Measurements from ENCODE around the gene MAOB. TPM values are rescaled to one million over a fixed set of nuclear protein-coding genes. Genes with fewer than 3 reads are reported as not detected.

The MAOB gene
- total and polyA plus RNA-seq, 2 donors (not counting 1 experiment from before 2014, with no cell fraction given), result not detected

DNA sequence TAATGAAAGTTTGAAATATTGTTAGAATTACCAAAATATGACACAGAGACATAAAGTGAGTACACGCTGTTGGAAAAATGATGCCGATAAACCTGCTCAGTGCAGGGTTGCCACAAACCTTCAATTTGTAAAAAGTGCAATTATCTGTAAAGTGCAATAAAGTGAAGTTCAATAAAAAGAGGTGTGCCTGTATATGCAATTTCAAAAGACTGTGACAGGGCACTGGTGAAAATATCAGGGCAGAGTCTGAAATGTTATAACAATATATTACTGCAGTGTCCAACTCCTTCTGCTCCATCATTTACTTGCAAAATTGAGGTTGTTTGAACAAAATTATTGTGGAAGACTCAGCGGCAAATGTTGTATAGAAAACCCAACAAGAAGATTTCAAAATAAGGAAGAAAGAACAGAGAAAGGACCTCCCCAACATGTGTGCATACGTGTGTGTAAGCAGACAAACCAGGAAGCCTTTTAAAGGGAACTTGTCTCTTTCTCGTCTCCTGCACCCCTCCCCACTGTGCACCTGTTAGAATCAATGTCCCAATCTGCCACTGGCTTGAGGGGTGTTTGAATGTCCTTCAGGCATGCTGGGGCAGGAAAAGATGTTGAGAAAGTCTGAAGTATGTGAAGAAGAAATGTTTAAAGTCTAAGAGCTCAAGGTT, 96.2 kb downstream of the MAOB start:
- H3K27ac Mint-ChIP-seq, result no peak overlapping the region
- no peaks in the 10 kb centered on the region for H3K4me1 Mint-ChIP-seq
- CTCF ChIA-PET, result no interaction called here
- H3K27ac ChIP-seq (ENCODE audit: low read length in 2 of 2), result no peak overlapping the region
- no peak overlapping the region for H3K4me3 Mint-ChIP-seq
- intact Hi-C loops (cut with micrococcal nuclease), result no loop called here
- H3K27me3 Mint-ChIP-seq, result peaks cover 3% of the 10 kb centered on the region
- H3K27me3 ChIP-seq (replicated peaks in 1 of 4; ENCODE audit: control extremely low read depth in 1 of 4, control insufficient read depth in 3 of 4, insufficient read depth in 4 of 4, low read length in 3 of 4), result peaks cover 0 to 1% (median 0%) of the 10 kb centered on the region in 4 experiments
- H3K9me3 Mint-ChIP-seq (ENCODE audit: insufficient read depth), result no peaks in the 10 kb centered on the region
- no peaks in the 10 kb centered on the region for H3K4me1 ChIP-seq (ENCODE audit: control insufficient read depth in 2 of 2, insufficient read depth in 2 of 2, low read length in 2 of 2)
- TF ChIP-seq EZH2 (IDR thresholded peaks at IDR 0.05; ENCODE audit: borderline replicate concordance, insufficient read depth, low read depth, low read length, poor library complexity, severe bottlenecking), result no peak
- TF ChIP-seq, protein P1, sequence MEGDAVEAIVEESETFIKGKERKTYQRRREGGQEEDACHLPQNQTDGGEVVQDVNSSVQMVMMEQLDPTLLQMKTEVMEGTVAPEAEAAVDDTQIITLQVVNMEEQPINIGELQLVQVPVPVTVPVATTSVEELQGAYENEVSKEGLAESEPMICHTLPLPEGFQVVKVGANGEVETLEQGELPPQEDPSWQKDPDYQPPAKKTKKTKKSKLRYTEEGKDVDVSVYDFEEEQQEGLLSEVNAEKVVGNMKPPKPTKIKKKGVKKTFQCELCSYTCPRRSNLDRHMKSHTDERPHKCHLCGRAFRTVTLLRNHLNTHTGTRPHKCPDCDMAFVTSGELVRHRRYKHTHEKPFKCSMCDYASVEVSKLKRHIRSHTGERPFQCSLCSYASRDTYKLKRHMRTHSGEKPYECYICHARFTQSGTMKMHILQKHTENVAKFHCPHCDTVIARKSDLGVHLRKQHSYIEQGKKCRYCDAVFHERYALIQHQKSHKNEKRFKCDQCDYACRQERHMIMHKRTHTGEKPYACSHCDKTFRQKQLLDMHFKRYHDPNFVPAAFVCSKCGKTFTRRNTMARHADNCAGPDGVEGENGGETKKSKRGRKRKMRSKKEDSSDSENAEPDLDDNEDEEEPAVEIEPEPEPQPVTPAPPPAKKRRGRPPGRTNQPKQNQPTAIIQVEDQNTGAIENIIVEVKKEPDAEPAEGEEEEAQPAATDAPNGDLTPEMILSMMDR (IDR thresholded peaks at IDR 0.05), result no peak
- no peaks in the 10 kb centered on the region for H3K9me3 ChIP-seq (ENCODE audit: control extremely low read depth in 1 of 3, control insufficient read depth in 2 of 3, insufficient read depth in 1 of 3, low read length in 2 of 3)
- no peaks in the 10 kb centered on the region for H3K36me3 ChIP-seq (replicated peaks in 1 of 2; ENCODE audit: control extremely low read depth in 1 of 2, control insufficient read depth in 1 of 2, extremely low read depth in 1 of 2, insufficient read depth in 2 of 2, low read length in 1 of 2)
- H3K9ac ChIP-seq (ENCODE audit: low read length), result no peak overlapping the region
- H2AFZ ChIP-seq (ENCODE audit: insufficient read depth, low read depth, low read length, poor library complexity, severe bottlenecking), result no peak overlapping the region
- DNase-seq, result no peak
- 100% methylated on average over 2 of the region's 5 CpGs for WGBS (ENCODE audit: insufficient coverage)
- no peak overlapping the region for H3K4me3 ChIP-seq (ENCODE audit: control extremely low read depth in 1 of 5, extremely low read depth in 1 of 5, insufficient read depth in 1 of 5, low read depth in 2 of 5, low read length in 4 of 5)
- no peak for ATAC-seq (ENCODE audit: low read depth)
- no peaks in the 10 kb centered on the region for H3K79me2 ChIP-seq (ENCODE audit: control insufficient read depth, insufficient read depth, low read length)
- no peak overlapping the region for H3K4me2 ChIP-seq (replicated peaks; ENCODE audit: low read depth, low read length, poor library complexity, severe bottlenecking)
- POLR2A ChIA-PET, result no interaction called here
- no peaks in the 10 kb centered on the region for H4K20me1 ChIP-seq (ENCODE audit: control insufficient read depth, insufficient read depth, low read length, poor library complexity, severe bottlenecking)

DNA sequence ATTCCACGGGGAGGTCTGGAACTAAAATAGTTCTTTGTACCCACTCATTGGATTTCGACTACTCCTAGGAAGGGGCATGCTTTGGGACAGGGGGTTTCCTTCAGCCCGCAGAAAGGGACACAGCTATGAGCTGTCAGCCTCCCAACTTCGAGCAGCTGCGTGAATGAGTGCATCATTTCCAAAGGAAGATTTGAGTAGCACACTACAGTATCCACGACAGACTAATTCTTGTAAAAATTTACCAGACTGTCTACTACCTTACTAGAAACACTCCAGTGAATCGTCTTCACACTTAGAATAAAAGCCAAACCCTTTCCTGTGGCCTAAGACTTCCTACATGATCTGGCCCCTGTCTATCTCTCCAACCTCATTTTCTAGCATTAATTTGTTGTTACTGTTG, 124.2 kb downstream of the MAOB start:
- Histone ChIP-seq H3K4me3 (ENCODE audit: control extremely low read depth in 1 of 5, extremely low read depth in 1 of 5, insufficient read depth in 1 of 5, low read depth in 2 of 5, low read length in 4 of 5) (no peak overlapping the region), H2AFZ (ENCODE audit: insufficient read depth, low read depth, low read length, poor library complexity, severe bottlenecking) (no peak overlapping the region), H3K4me1 (ENCODE audit: control insufficient read depth in 2 of 2, insufficient read depth in 2 of 2, low read length in 2 of 2) (no peaks in the 10 kb centered on the region), H3K9ac (ENCODE audit: low read length) (no peak overlapping the region), H3K36me3 (replicated peaks in 1 of 2; ENCODE audit: control extremely low read depth in 1 of 2, control insufficient read depth in 1 of 2, extremely low read depth in 1 of 2, insufficient read depth in 2 of 2, low read length in 1 of 2) (no peaks in the 10 kb centered on the region), H4K20me1 (ENCODE audit: control insufficient read depth, insufficient read depth, low read length, poor library complexity, severe bottlenecking) (no peaks in the 10 kb centered on the region), H3K4me2 (replicated peaks; ENCODE audit: low read depth, low read length, poor library complexity, severe bottlenecking) (no peak overlapping the region), H3K9me3 (ENCODE audit: control extremely low read depth in 1 of 3, control insufficient read depth in 2 of 3, insufficient read depth in 1 of 3, low read length in 2 of 3) (no peaks in the 10 kb centered on the region), H3K27me3 (replicated peaks in 1 of 4; ENCODE audit: control extremely low read depth in 1 of 4, control insufficient read depth in 3 of 4, insufficient read depth in 4 of 4, low read length in 3 of 4) (no peaks in the 10 kb centered on the region), H3K27ac (ENCODE audit: low read length in 2 of 2) (no peak overlapping the region), H3K79me2 (ENCODE audit: control insufficient read depth, insufficient read depth, low read length) (no peaks in the 10 kb centered on the region)
- 83% methylated on average over 5 of the region's 7 CpGs for WGBS (ENCODE audit: insufficient coverage)
- DNase-seq (no peak), ATAC-seq (ENCODE audit: low read depth) (no peak)
- Mint-ChIP-seq H3K4me1 (no peaks in the 10 kb centered on the region), H3K27ac (no peak overlapping the region), H3K9me3 (ENCODE audit: insufficient read depth) (no peaks in the 10 kb centered on the region), H3K27me3 (no peaks in the 10 kb centered on the region), H3K4me3 (no peak overlapping the region)
- ChIA-PET CTCF (no interaction called here), POLR2A (no interaction called here)
- intact Hi-C loops (cut with micrococcal nuclease), result no loop called here
- no peak for TF ChIP-seq EZH2 (IDR thresholded peaks at IDR 0.05; ENCODE audit: borderline replicate concordance, insufficient read depth, low read depth, low read length, poor library complexity, severe bottlenecking)
- TF ChIP-seq, protein P1 (IDR thresholded peaks at IDR 0.05), result no peak

All from B cell (primary cell).